ENCODE results near the gene TMEM183A.

The TMEM183A gene

DNA sequence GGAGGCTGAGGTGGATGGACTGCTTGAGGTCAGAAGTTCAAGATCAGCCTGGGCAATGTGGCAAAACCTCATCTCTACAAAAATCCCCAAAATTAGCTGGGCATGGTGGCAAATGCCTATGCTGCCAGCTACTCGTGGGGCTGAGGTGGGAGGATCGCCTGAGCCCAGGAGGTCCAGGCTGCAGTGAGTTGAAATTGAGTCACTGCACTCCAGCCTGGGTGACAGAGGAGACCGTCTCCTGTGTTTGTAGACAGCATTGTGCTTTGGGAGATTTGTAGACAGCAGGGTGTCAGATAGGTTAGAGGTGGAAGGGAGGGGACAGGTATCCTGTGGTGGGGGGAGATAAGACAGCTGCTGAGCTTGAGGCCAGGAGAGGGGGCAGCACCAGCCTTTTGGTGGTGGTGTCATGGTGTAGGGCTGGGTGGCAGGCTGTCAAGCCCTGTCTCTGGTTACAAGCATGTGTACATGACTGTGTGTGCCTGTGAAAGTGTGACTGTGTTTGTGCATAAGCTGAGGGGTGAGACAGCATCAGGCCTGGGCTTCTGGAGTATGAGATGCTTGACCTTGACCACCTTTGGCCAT lies 34.3 kb downstream of the TMEM183A start:
- Histone ChIP-seq H3K36me3 (ENCODE audit: low read depth) (no peaks in the 10 kb centered on the region), H3K27ac (ENCODE audit: poor library complexity, severe bottlenecking) (no peak overlapping the region), H3K9me3 (ENCODE audit: severe bottlenecking) (no peaks in the 10 kb centered on the region), H3K27me3 (ENCODE audit: insufficient read depth, poor library complexity, severe bottlenecking) (no peaks in the 10 kb centered on the region), H3K4me3 (ENCODE audit: severe bottlenecking) (no peak overlapping the region), H3K4me1 (ENCODE audit: insufficient read depth, poor library complexity, severe bottlenecking) (peaks cover 8% of the 10 kb centered on the region)
- no peak for ATAC-seq (ENCODE audit: low read depth)
- no peak for TF ChIP-seq CTCF (IDR thresholded peaks at IDR 0.05; ENCODE audit: poor library complexity, severe bottlenecking)
- no peak for DNase-seq (ENCODE audit: low spot score)

DNA sequence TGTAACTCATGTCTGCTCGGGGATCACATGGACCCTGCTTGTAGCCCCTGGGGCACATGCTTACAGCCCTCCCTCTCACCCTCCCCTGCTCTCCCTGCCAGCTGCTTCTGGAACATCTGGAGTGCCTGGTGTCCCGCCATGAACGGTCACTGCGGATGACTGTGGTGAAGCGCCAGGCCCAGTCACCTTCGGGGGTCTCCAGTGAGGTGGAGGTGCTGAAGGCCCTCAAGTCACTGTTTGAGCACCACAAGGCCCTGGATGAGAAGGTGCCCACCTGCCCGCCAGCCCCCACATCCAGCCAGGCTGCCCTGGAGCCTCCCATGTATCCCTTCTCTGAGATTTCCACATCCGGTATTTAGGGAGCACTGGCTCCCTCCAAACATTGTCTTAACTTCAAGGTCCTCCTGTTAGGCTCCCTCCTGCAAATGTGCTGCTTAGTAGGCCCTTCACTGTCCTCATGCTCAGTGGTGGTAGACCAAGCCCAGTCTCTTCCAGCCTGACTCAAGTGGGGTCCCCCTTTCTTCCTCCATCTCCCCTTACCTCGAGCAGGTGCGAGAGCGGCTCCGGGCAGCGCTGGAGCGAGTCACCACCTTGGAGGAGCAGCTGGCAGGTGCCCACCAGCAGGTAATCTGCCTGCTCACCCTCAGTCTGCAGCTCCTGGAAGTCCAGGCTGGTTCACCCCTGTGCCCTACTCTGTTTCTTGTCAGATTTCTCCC lies 36.8 kb downstream of the TMEM183A start:
- H3K27ac ChIP-seq (ENCODE audit: poor library complexity, severe bottlenecking) = no peak overlapping the region
- H3K36me3 ChIP-seq (ENCODE audit: low read depth) = 0 out of 2 replicates have a peak, but pooled peaks cover 7% of the 10 kb centered on the region
- peaks cover 6% of the 10 kb centered on the region for H3K4me1 ChIP-seq (ENCODE audit: insufficient read depth, poor library complexity, severe bottlenecking)
- H3K27me3 ChIP-seq (ENCODE audit: insufficient read depth, poor library complexity, severe bottlenecking) = no peaks in the 10 kb centered on the region
- no peak overlapping the region for H3K4me3 ChIP-seq (ENCODE audit: severe bottlenecking)
- no peak for TF ChIP-seq CTCF (IDR thresholded peaks at IDR 0.05; ENCODE audit: poor library complexity, severe bottlenecking)
- ATAC-seq (ENCODE audit: low read depth) (no peak), DNase-seq (ENCODE audit: low spot score) (no peak)
- no peaks in the 10 kb centered on the region for H3K9me3 ChIP-seq (ENCODE audit: severe bottlenecking)

DNA sequence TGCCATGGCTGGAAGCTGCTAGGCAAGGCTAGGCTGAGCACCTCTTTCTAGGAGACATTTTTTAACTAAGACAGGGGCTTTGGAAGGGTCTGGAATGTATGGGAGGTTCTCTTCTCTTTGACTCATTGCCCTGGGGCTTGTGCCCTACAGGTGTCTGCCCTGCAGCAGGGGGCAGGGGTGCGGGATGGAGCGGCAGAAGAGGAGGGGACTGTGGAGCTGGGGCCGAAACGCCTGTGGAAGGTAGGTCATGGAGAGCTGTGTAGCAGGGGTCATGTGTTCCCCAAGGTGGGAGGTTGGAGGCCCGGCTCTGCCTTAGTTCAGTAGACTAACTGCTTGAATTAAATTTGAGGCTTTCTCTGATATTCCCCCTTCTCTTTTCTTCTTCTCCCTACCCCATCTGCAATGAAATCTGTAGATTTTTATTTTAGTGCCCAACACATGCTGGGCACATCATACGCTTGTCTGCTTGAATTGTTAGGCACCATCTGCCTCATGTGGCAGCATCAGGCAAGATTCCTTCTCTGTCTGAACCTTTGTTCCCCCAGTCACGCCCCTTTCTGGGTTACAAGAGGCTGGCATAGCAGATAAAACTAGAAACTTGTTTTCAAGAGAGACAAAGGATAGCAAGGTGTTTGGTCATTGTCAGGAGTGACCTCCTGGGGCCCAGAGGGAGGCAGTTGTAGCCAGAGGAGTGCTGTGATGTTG lies 37.5 kb downstream of the TMEM183A start:
- Histone ChIP-seq H3K4me3 (ENCODE audit: severe bottlenecking) (no peak overlapping the region), H3K36me3 (ENCODE audit: low read depth) (0 out of 2 replicates have a peak, but pooled peaks cover 7% of the 10 kb centered on the region), H3K4me1 (ENCODE audit: insufficient read depth, poor library complexity, severe bottlenecking) (peaks cover 6% of the 10 kb centered on the region), H3K27me3 (ENCODE audit: insufficient read depth, poor library complexity, severe bottlenecking) (no peaks in the 10 kb centered on the region), H3K27ac (ENCODE audit: poor library complexity, severe bottlenecking) (no peak overlapping the region), H3K9me3 (ENCODE audit: severe bottlenecking) (no peaks in the 10 kb centered on the region)
- ATAC-seq (ENCODE audit: low read depth) = no peak
- no peak for TF ChIP-seq CTCF (IDR thresholded peaks at IDR 0.05; ENCODE audit: poor library complexity, severe bottlenecking)
- DNase-seq (ENCODE audit: low spot score) = no peak

- Histone ChIP-seq H3K4me3 (ENCODE audit: severe bottlenecking) (no peak overlapping the region), H3K4me1 (ENCODE audit: insufficient read depth, poor library complexity, severe bottlenecking) (peaks cover 6% of the 10 kb centered on the region), H3K36me3 (ENCODE audit: low read depth) (0 out of 2 replicates have a peak, but pooled peaks cover 7% of the 10 kb centered on the region), H3K27ac (ENCODE audit: poor library complexity, severe bottlenecking) (no peak overlapping the region), H3K9me3 (ENCODE audit: severe bottlenecking) (no peaks in the 10 kb centered on the region), H3K27me3 (ENCODE audit: insufficient read depth, poor library complexity, severe bottlenecking) (no peaks in the 10 kb centered on the region)
- DNase-seq (ENCODE audit: low spot score) (no peak), ATAC-seq (ENCODE audit: low read depth) (no peak)
- TF ChIP-seq CTCF (IDR thresholded peaks at IDR 0.05; ENCODE audit: poor library complexity, severe bottlenecking) = no peak
Observed at GRCh38 chr1:203045336-203045735, 38.2 kb downstream of the TMEM183A start.
